GM12872 (cell line): ENCODE measurements around the gene APOL3.
A peak's percentile ranks its signal among the peaks of the same experiment; 100 is the strongest.

Source experiments
- CTCF ChIP-seq: IDR thresholded peaks from 3 replicates; pipeline ENCODE4 v1.5.1; 2011; ENCODE audit warnings: low read depth, mild to moderate bottlenecking, low read length, moderate library complexity; ENCODE audit not compliant: insufficient read depth

Gene APOL3

GRCh38 chr22:36125994-36126531 is 34.5 kb downstream of the APOL3 start:
- no peak for TF ChIP-seq CTCF

- no peak for TF ChIP-seq CTCF
Measured at GRCh38 chr22:36125434-36125833, 35.1 kb downstream of the APOL3 start.

- no peak for TF ChIP-seq CTCF
Measured at GRCh38 chr22:36124666-36125065, 35.9 kb downstream of the APOL3 start.

GRCh38 chr22:36123673-36124630 is 36.6 kb downstream of the APOL3 start:
- peak; percentile 98 for TF ChIP-seq CTCF

GRCh38 chr22:36117053-36117554 is 43.5 kb downstream of the APOL3 start:
- TF ChIP-seq CTCF: no peak

- no peak for TF ChIP-seq CTCF
Measured at GRCh38 chr22:36116127-36116526, 44.4 kb downstream of the APOL3 start.

- no peak for TF ChIP-seq CTCF
Measured at GRCh38 chr22:36113121-36113520, 47.4 kb downstream of the APOL3 start.
